PFSK-1 (cell line): ENCODE data around the gene PAPPA2. TPM values are rescaled to one million over a fixed set of nuclear protein-coding genes. Genes with fewer than 3 reads are reported as not detected.

ENCODE experiments used
- FOXP2 ChIP-seq: optimal IDR thresholded peaks from 2 replicates; pipeline ENCODE3; 2011; ENCODE audit warnings: borderline replicate concordance, control low read depth, inconsistent platforms; ENCODE audit not compliant: insufficient read depth; ENCODE audit errors: extremely low read length, extremely low read depth
- POLR2AphosphoS5 ChIP-seq: IDR thresholded peaks from 2 replicates; pipeline ENCODE4 v1.6.1; 2012; ENCODE audit warnings: low read depth, mild to moderate bottlenecking, control low read depth, low read length, moderate library complexity
- REST ChIP-seq, 2 experiments: IDR thresholded peaks; 2 replicates each; pipeline versions ENCODE4 v1.6.1 to v1.8.0; 2011 to 2012; ENCODE audit warnings: low read depth in 2 of 2, low read length in 2 of 2, control low read depth in 1 of 2, inconsistent platforms in 1 of 2, mild to moderate bottlenecking in 1 of 2, moderate library complexity in 1 of 2; ENCODE audit not compliant: insufficient read depth in 1 of 2
- SIN3A ChIP-seq: IDR thresholded peaks from 2 replicates; pipeline ENCODE4 v1.6.1; 2012; ENCODE audit warnings: mild to moderate bottlenecking, low read length, moderate library complexity, borderline replicate concordance; ENCODE audit not compliant: insufficient read depth
- TAF1 ChIP-seq: IDR thresholded peaks from 2 replicates; pipeline ENCODE4 v1.6.1; 2012; ENCODE audit warnings: low read length, control low read depth, borderline replicate concordance; ENCODE audit not compliant: insufficient read depth
- polyA plus RNA-seq: library from polyadenylated mRNA; unstranded; fragments of >200 nt; gene quantifications from one replicate; pipeline ENCODE4 v1.2.1, GENCODE V29; 2012; ENCODE audit warnings: low read depth, missing spikeins; ENCODE audit not compliant: insufficient read length

Gene PAPPA2
- 2.3 TPM for polyA plus RNA-seq

- TF ChIP-seq POLR2AphosphoS5: no peak
- TF ChIP-seq SIN3A: no peak
- no peak for TF ChIP-seq FOXP2
- TF ChIP-seq TAF1: no peak
- no peak for TF ChIP-seq REST (IDR thresholded peaks at IDR 0.05; ENCODE audit: insufficient read depth in 1 of 2, low read depth in 2 of 2, low read length in 2 of 2)
These were observed at the start of gene PAPPA2 for GRCh38 chr1:176462674-176463378. Gene PAPPA2 (plus strand): TSS chr1:176463175. CDS start chr1:176556323, 93,148 bp downstream.

DNA sequence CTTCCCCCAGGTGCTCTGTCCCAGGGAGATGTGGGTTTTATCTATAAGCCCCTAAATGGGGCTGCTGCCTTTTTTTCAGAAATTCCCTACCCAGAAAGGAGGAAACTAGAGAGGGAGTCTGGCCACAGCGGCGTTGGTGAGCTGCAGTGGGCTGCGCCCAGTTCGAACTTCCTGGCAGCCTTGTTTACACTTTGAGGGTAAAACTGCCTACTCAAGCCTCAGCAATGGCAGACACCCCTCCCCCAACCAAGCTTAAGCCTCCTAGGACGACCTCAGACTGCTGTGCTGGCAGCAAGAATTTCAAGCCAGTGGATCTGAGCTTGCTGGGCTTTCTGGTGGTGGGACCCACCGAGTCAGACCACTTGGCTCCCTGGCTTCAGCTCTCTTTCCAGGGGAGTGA is 46.2 kb upstream of the PAPPA2 start:
- no peak for TF ChIP-seq FOXP2
- no peak for TF ChIP-seq REST (IDR thresholded peaks at IDR 0.05; ENCODE audit: insufficient read depth in 1 of 2, low read depth in 2 of 2, low read length in 2 of 2)
- no peak for TF ChIP-seq TAF1
- no peak for TF ChIP-seq SIN3A
- TF ChIP-seq POLR2AphosphoS5: no peak

DNA sequence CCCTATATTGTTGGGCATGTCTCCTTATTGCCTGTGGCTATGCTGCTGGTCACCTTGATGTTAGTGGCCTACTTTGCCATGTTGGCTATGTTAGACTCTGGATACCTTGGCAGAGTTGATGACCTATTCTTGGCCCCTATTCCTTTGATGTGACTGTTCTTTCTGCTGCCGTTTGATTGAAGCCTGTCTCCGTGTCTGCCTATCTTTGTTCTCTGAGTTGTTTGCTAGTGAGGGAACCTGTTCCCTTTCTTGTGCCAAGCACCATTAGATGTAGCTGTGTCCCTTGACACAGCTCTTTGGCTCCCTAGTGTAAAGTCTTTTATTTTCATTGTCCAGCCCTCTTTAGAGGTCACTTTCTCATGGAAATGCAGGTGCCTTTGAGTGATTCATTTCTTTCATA is 28.7 kb upstream of the PAPPA2 start:
- TF ChIP-seq FOXP2: no peak
- TF ChIP-seq POLR2AphosphoS5: no peak
- no peak for TF ChIP-seq REST (IDR thresholded peaks at IDR 0.05; ENCODE audit: insufficient read depth in 1 of 2, low read depth in 2 of 2, low read length in 2 of 2)
- no peak for TF ChIP-seq SIN3A
- no peak for TF ChIP-seq TAF1

DNA sequence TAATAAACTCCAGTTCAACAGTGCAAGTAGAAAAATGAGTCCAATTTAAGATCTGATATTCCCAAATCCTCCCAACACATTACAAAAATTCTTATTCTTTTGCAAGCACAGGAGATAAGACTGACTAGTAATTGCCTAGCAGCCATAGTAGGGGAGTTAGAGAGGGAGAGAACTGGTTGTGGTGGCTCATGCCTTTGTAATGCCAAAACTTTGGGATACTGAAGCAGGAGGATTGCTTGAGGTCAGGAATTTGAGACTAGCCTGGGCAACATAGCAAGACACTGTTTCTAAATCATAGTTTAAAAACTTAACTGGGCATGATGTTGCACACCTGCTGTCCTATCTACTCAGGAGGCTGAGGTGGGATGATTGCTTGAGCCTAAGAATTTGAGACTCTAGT is 26.7 kb upstream of the PAPPA2 start:
- TF ChIP-seq POLR2AphosphoS5 (no peak), SIN3A (no peak), TAF1 (no peak), REST (IDR thresholded peaks at IDR 0.05; ENCODE audit: insufficient read depth in 1 of 2, low read depth in 2 of 2, low read length in 2 of 2) (no peak), FOXP2 (no peak)
